H1 (cell line): ENCODE data around the gene SDF2.

Source experiments
- GABPA ChIP-seq: IDR thresholded peaks from 2 replicates; pipeline ENCODE4 v1.6.1; 2011; ENCODE audit warnings: mild to moderate bottlenecking, low read length, moderate library complexity, borderline replicate concordance; ENCODE audit not compliant: insufficient read depth
- POLR2A ChIP-seq, 2 experiments: IDR thresholded peaks; 1 replicate in 1 of 2; 2 replicates in 1 of 2; pipeline ENCODE4 v1.6.1; 2011; ENCODE audit warnings: low read depth in 2 of 2, low read length in 2 of 2, mild to moderate bottlenecking in 2 of 2; ENCODE audit errors: control extremely low read depth in 1 of 2
- SP1 ChIP-seq: IDR thresholded peaks from 2 replicates; pipeline ENCODE4 v1.6.1; 2011; ENCODE audit warnings: low read depth, low read length
- SP2 ChIP-seq: IDR thresholded peaks from 2 replicates; pipeline ENCODE4 v1.6.1; 2012; ENCODE audit warnings: mild to moderate bottlenecking, low read length, inconsistent platforms
- SRF ChIP-seq: IDR thresholded peaks from 2 replicates; pipeline ENCODE4 v1.6.1; 2011; ENCODE audit warnings: mild to moderate bottlenecking, low read depth, low read length, moderate library complexity
- TAF1 ChIP-seq: IDR thresholded peaks from 2 replicates; pipeline ENCODE4 v1.6.1; 2011; ENCODE audit warnings: mild to moderate bottlenecking, low read depth, low read length
- TF ChIP-seq, protein P1 (sequence below), 3 experiments: IDR thresholded peaks; 1 replicate in 2 of 3; 2 replicates in 1 of 3; pipeline versions ENCODE4 v1.5.1 to v1.6.1; 2011; ENCODE audit warnings: low read length in 3 of 3, mild to moderate bottlenecking in 3 of 3, inconsistent platforms in 2 of 3, low read depth in 1 of 3, moderate library complexity in 1 of 3; ENCODE audit not compliant: insufficient read depth in 1 of 3; ENCODE audit errors: control extremely low read depth in 1 of 3
- TF ChIP-seq, protein P2 (sequence below): IDR thresholded peaks from 2 replicates; pipeline ENCODE4 v1.6.1; 2012; ENCODE audit warnings: low read length, inconsistent platforms

DNA sequence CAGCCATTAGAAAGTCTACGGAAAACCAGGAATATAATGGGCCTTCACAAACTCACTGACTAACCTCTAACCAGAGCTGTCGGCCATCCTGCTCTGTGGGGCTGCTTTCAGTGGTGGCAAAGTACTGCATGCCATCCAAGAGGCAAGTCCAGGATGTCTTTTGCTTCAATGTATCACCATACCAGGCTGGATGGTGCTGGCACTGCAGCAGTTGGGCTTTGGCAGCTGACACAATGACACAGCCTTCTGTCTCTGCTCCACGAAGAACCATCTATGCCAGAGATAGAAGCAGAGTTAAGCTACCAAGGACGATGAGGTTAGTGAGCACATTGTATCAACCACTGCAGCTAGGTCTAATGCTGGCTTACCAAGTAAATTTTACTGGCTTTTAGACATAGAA is 38.0 kb downstream of the SDF2 start:
- no peak for TF ChIP-seq POLR2A (IDR thresholded peaks at IDR 0.05; ENCODE audit: control extremely low read depth in 1 of 2, low read depth in 2 of 2, low read length in 2 of 2)
- no peak for TF ChIP-seq TAF1
- no peak for TF ChIP-seq GABPA
- TF ChIP-seq SP1, result no peak
- TF ChIP-seq SRF, result no peak
- TF ChIP-seq, protein P1, sequence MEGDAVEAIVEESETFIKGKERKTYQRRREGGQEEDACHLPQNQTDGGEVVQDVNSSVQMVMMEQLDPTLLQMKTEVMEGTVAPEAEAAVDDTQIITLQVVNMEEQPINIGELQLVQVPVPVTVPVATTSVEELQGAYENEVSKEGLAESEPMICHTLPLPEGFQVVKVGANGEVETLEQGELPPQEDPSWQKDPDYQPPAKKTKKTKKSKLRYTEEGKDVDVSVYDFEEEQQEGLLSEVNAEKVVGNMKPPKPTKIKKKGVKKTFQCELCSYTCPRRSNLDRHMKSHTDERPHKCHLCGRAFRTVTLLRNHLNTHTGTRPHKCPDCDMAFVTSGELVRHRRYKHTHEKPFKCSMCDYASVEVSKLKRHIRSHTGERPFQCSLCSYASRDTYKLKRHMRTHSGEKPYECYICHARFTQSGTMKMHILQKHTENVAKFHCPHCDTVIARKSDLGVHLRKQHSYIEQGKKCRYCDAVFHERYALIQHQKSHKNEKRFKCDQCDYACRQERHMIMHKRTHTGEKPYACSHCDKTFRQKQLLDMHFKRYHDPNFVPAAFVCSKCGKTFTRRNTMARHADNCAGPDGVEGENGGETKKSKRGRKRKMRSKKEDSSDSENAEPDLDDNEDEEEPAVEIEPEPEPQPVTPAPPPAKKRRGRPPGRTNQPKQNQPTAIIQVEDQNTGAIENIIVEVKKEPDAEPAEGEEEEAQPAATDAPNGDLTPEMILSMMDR (IDR thresholded peaks at IDR 0.05; ENCODE audit: control extremely low read depth in 1 of 3, insufficient read depth in 1 of 3, low read depth in 1 of 3, low read length in 3 of 3), result no peak
- TF ChIP-seq, protein P2, sequence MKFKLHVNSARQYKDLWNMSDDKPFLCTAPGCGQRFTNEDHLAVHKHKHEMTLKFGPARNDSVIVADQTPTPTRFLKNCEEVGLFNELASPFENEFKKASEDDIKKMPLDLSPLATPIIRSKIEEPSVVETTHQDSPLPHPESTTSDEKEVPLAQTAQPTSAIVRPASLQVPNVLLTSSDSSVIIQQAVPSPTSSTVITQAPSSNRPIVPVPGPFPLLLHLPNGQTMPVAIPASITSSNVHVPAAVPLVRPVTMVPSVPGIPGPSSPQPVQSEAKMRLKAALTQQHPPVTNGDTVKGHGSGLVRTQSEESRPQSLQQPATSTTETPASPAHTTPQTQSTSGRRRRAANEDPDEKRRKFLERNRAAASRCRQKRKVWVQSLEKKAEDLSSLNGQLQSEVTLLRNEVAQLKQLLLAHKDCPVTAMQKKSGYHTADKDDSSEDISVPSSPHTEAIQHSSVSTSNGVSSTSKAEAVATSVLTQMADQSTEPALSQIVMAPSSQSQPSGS, result no peak
- no peak for TF ChIP-seq SP2
